ENCODE data around the gene DYNC2I2.

The DYNC2I2 gene

DNA sequence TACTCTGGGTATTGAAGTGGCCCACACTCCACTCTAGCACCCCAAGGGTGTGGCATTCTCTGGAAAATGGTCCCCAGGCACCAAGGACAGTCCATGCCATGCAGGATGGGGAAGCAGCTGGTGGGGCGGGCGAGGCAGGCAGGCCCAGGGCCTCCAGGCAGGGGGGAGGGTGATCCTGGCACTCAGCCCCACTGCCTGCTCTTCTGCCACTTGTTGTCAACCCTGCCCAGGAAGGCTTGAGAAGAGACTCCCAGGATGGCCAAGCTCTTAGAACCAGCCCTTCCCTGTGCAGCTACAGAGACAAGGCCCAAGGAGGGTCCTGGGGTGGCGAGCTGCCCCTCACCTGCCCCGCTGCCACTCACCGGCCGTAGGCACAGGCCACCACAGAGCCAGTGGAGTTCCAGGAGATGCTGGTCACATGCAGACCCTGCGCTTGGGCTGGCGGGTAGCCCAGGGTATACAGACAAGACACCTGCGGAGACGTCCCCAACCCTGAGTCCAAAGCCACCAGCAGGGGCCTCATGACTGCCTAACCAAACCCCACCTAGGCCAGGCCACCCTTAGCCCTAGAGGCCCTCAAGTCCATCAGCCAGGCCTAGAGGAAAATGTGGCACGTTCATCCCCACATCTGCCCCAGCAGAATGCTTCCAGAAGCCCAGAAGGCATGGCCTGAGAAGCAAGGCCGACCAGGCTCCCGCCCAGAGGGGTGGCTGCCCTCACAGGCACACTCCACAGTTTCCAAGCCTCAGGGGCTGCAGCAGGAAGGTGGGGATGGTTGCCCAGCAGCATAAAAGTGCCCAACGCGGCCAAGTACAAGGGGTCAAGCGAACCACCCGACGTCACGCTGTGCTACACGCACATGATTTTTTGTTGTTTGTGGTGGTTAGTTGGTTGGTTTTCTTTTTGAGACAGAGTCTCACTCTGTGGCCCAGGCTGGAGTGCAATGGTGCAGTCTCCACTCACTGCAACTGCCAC, 19.8 kb downstream of the DYNC2I2 start:
- H3K4me1 ChIP-seq (ENCODE audit: control insufficient read depth in 1 of 2, insufficient read depth in 1 of 2, low read depth in 1 of 2, low read length in 1 of 2) = no peaks in the 10 kb centered on the region
- TF ChIP-seq, protein P1, sequence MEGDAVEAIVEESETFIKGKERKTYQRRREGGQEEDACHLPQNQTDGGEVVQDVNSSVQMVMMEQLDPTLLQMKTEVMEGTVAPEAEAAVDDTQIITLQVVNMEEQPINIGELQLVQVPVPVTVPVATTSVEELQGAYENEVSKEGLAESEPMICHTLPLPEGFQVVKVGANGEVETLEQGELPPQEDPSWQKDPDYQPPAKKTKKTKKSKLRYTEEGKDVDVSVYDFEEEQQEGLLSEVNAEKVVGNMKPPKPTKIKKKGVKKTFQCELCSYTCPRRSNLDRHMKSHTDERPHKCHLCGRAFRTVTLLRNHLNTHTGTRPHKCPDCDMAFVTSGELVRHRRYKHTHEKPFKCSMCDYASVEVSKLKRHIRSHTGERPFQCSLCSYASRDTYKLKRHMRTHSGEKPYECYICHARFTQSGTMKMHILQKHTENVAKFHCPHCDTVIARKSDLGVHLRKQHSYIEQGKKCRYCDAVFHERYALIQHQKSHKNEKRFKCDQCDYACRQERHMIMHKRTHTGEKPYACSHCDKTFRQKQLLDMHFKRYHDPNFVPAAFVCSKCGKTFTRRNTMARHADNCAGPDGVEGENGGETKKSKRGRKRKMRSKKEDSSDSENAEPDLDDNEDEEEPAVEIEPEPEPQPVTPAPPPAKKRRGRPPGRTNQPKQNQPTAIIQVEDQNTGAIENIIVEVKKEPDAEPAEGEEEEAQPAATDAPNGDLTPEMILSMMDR (IDR thresholded peaks at IDR 0.05) = no peak
- no peak overlapping the region for H3K27ac ChIP-seq
- H3K27me3 ChIP-seq = no peaks in the 10 kb centered on the region
- no peak overlapping the region for H3K4me3 ChIP-seq (ENCODE audit: low read depth in 1 of 2, low read length in 1 of 2)
- no peaks in the 10 kb centered on the region for H3K9me3 ChIP-seq
- H3K36me3 ChIP-seq = peaks cover 66% of the 10 kb centered on the region

DNA sequence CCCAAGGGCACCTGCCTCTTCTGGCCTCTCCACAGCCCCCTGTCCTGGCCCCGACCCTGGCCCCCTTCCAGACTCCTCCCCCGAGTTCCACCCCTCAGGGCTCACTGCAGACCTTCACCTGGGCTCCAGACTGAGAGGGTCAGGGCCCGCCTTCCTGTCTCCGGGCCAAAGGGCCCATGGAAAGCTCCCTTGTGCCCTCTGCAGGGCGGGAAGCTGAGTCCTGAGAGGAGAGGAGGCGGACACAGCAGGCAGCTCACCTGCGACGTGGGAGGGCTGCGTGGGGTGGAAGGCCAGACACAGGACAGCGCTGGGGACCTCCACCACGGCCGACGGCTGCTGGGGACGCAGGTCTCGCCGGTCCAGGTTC, 20.6 kb downstream of the DYNC2I2 start:
- no peak overlapping the region for H3K4me3 ChIP-seq (ENCODE audit: low read depth in 1 of 2, low read length in 1 of 2)
- no peak overlapping the region for H3K27ac ChIP-seq
- no peaks in the 10 kb centered on the region for H3K27me3 ChIP-seq
- no peaks in the 10 kb centered on the region for H3K4me1 ChIP-seq (ENCODE audit: control insufficient read depth in 1 of 2, insufficient read depth in 1 of 2, low read depth in 1 of 2, low read length in 1 of 2)
- TF ChIP-seq, protein P1 (IDR thresholded peaks at IDR 0.05) = no peak
- peaks cover 74% of the 10 kb centered on the region for H3K36me3 ChIP-seq
- H3K9me3 ChIP-seq = no peaks in the 10 kb centered on the region

DNA sequence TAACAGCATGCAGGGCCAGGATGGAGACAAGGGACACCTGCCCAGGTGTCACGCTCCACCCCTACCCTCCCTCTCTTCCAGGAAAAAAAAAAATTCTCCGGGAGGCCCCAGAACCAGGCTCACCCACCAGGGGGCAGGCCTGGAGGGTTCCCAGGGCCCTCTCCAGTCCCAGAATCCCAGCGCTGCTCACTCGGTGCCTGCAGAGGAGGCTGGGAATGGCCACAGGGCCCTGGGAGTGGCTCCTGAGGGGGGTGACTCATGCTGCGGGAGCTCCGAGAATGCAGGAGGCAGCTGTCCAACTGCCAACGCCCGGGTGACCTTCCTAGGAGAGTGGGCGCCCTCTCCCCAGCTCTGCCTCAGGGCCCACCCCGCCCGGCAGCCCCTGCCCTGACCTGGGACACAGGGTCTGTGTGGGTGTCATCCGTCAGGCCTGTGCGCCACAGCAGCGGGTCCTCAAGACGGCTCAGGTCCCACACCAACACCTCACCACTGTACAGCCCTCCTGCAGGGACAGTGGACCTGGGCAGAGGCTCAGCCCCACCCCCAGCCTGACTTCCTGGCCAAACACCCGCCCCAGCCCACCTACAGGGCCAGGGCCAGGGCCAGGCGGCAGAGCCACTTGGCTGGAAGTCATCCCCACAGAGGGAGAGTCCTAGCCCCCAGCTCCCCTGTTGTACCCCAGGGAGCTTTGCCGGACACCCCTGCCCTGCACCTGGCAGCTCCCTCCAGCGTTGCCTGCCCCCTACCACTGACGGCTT, 21.2 kb downstream of the DYNC2I2 start:
- Histone ChIP-seq H3K27me3 (no peaks in the 10 kb centered on the region), H3K36me3 (peaks cover 76% of the 10 kb centered on the region), H3K4me3 (ENCODE audit: low read depth in 1 of 2, low read length in 1 of 2) (no peak overlapping the region), H3K4me1 (ENCODE audit: control insufficient read depth in 1 of 2, insufficient read depth in 1 of 2, low read depth in 1 of 2, low read length in 1 of 2) (no peaks in the 10 kb centered on the region), H3K27ac (no peak overlapping the region), H3K9me3 (no peaks in the 10 kb centered on the region)
- TF ChIP-seq, protein P1 (IDR thresholded peaks at IDR 0.05) = no peak

DNA sequence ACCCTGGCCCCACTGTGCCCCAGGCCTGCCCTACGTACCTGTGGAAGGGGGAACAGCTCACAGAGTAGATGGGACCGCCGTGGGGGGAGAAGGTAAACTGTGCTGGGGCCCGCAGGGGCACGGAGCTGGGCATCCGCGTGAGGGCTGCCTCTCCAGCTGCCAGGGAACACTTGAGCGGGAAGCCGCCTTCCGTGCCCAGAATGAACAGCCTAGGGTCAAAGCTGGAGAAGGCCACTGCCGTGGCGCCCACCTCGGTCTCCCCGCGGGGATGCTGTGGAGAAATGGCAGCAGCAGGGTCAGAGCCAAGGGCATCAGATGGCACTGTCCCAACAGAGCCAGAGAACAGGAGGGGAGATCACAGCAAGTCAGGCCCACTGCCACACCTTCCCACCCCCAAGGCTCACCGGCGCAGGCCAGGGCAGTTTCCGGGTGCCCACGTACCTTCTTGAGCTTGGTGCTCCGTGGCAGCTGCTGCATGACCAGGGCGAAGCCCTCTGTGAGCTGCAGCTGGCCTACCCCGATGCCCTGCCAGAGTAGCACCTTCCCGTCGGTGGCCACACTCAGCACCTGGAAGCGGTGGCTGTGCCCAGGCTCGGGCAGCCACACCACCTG, 21.9 kb downstream of the DYNC2I2 start:
- Histone ChIP-seq H3K4me3 (ENCODE audit: low read depth in 1 of 2, low read length in 1 of 2) (no peak overlapping the region), H3K27me3 (no peaks in the 10 kb centered on the region), H3K9me3 (no peaks in the 10 kb centered on the region), H3K27ac (no peak overlapping the region), H3K4me1 (ENCODE audit: control insufficient read depth in 1 of 2, insufficient read depth in 1 of 2, low read depth in 1 of 2, low read length in 1 of 2) (no peaks in the 10 kb centered on the region), H3K36me3 (peaks cover 78% of the 10 kb centered on the region)
- TF ChIP-seq, protein P1 (IDR thresholded peaks at IDR 0.05) = no peak

DNA sequence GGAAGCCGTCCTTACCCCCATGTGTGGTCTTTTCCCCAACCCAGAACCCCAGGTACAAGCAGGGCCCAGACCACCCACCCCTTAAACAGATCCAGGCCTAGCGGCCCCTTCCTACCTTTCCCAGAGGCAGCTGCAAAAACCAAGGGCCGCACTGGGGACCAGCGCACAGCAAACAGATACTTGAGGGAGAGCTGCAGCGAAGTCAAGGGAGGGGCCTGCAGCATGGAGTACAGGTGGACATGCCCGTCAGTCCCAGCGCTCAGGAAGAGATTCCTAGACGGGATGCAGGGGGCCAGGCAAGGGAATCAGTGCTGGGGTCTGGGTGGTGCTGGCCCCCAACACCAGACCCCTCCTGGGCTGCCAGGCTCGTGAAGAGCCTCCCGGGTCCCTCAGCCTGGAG, 22.5 kb downstream of the DYNC2I2 start:
- Histone ChIP-seq H3K4me1 (ENCODE audit: control insufficient read depth in 1 of 2, insufficient read depth in 1 of 2, low read depth in 1 of 2, low read length in 1 of 2) (no peaks in the 10 kb centered on the region), H3K27me3 (no peaks in the 10 kb centered on the region), H3K27ac (no peak overlapping the region), H3K36me3 (peaks cover 85% of the 10 kb centered on the region), H3K4me3 (ENCODE audit: low read depth in 1 of 2, low read length in 1 of 2) (no peak overlapping the region), H3K9me3 (no peaks in the 10 kb centered on the region)
- TF ChIP-seq, protein P1 (IDR thresholded peaks at IDR 0.05) = no peak
